Measurements from ENCODE around the gene HBA1.
"Not testable (repeated sequence)": the region's sequence is repeated elsewhere in the genome, so short reads cannot be mapped to it uniquely, and the experiment has no call there.

DNA sequence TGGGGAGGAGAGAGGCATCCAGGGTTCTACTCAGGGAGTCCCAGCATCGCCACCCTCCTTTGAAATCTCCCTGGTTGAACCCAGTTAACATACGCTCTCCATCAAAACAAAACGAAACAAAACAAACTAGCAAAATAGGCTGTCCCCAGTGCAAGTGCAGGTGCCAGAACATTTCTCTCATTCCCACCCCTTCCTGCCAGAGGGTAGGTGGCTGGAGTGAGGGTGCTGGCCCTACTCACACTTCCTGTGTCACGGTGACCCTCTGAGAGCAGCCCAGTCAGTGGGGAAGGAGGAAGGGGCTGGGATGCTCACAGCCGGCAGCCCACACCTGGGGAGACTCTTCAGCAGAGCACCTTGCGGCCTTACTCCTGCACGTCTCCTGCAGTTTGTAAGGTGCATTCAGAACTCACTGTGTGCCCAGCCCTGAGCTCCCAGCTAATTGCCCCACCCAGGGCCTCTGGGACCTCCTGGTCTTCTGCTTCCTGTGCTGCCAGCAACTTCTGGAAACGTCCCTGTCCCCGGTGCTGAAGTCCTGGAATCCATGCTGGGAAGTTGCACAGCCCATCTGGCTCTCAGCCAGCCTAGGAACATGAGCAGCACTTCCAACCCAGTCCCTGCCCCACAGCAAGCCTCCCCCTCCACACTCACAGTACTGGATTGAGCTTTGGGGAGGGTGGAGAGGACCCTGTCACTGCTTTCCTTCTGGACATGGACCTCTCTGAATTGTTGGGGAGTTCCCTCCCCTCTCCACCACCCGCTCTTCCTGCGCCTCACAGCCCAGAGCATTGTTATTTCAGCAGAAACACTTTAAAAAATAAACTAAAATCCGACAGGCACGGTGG lies 2.3 kb upstream of the HBA1 start:
- TF ChIP-seq, protein P1, sequence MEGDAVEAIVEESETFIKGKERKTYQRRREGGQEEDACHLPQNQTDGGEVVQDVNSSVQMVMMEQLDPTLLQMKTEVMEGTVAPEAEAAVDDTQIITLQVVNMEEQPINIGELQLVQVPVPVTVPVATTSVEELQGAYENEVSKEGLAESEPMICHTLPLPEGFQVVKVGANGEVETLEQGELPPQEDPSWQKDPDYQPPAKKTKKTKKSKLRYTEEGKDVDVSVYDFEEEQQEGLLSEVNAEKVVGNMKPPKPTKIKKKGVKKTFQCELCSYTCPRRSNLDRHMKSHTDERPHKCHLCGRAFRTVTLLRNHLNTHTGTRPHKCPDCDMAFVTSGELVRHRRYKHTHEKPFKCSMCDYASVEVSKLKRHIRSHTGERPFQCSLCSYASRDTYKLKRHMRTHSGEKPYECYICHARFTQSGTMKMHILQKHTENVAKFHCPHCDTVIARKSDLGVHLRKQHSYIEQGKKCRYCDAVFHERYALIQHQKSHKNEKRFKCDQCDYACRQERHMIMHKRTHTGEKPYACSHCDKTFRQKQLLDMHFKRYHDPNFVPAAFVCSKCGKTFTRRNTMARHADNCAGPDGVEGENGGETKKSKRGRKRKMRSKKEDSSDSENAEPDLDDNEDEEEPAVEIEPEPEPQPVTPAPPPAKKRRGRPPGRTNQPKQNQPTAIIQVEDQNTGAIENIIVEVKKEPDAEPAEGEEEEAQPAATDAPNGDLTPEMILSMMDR (conservative IDR thresholded peaks at IDR 0.05; ENCODE audit: low read length) = not testable (repeated sequence)
- not testable (repeated sequence) for TF ChIP-seq EZH2phosphoT487 (IDR thresholded peaks at IDR 0.05; ENCODE audit: borderline replicate concordance)

Data from Loucy (cell line).